Placental pericyte (primary cell): ENCODE results near the gene ADGRB3. TPM values are rescaled to one million over a fixed set of nuclear protein-coding genes. Genes with fewer than 3 reads are reported as not detected.

Experiments used
- small RNA-seq: library from RNA; depleted of rRNA; stranded (forward); fragments of <200 nt; gene quantifications from one replicate; pipeline ENCODE3, GENCODE V24; 2012; ENCODE audit warnings: low replicate concordance
- total RNA-seq: library from RNA; depleted of rRNA; stranded (reverse); fragments of >200 nt; gene quantifications from 2 replicates; pipeline ENCODE4 v1.2.3, GENCODE V29; 2012

ADGRB3 gene
- total RNA-seq: 0.29 TPM in 1 of 2 replicates, not detected in the other

GRCh38 chr6:68634726-68635411 is at the start of gene ADGRB3:
Gene ADGRB3, plus strand, starts transcription at chr6:68635282. Its CDS starts 3,394 bp downstream, at chr6:68638676.

Small RNAs within 50 kb of the gene (small RNA-seq; reads per million reads assigned to genes)
- not detected for gene AL606923.1
